ENCODE data around the gene DOCK3. TPM values are rescaled to one million over a fixed set of nuclear protein-coding genes. Genes with fewer than 3 reads are reported as not detected.

Gene DOCK3
- total RNA-seq, 1 experiment from 2014 or later = 5.6 TPM

DNA sequence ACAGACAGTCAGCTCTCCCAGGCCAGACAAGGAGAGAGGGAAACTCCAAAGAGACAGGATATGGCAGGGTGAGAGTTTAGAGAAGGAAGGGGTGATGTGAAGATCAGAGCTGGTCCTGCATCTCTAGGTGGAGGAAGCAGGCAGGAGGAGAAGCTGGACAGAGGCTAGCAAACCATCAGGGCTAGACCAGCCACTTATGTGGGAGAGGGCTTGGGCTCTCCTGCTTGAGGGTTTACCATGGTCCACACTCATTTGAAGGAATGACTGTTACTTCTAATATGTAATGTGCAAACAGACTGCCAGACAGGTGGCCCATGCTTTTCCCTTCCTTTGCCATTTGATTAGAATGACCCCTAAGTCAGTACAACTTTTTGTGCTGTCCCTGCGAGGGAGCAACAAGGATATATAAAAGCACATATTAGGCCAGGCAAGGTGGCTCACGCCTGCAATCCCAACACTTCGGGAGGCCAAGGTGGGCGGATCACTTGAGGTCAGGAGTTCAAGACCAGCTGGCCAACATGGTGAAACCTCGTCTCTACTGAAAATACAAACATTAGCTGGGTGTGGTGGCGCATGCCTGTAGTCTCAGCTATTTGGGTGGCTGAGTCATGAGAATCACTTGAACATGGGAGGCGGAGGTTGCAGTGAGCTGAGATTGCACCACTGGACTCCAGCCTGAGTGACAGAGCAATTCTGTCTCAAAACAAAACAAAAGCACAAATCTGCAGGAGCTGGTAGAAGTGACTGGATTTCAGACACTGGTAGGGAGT lies 669.4 kb downstream of the DOCK3 start:
- POLR2A ChIA-PET = no interaction called here
- CTCF ChIA-PET = interaction anchor here (0.7 to 1.3 kb wide), 2 partner anchors 28 to 33 kb away, joined by 3 to 4 read pairs; no protein-coding TSS in a partner anchor
- DNase-seq (ENCODE audit: low spot score) = no peak

GRCh38 chr3:51350751-51351150 lies 676.0 kb downstream of the DOCK3 start:
- Mint-ChIP-seq H3K27ac (no peak overlapping the region), H3K9me3 (no peaks in the 10 kb centered on the region), H3K4me3 (no peak overlapping the region), H3K27me3 (ENCODE audit: low read depth) (no peaks in the 10 kb centered on the region; the same call in 1 of the 2 replicates), H3K36me3 (no peaks in the 10 kb centered on the region; the same call in 1 of the 2 replicates), H3K4me1 (0 out of 2 replicates have a peak, but pooled peaks cover 4% of the 10 kb centered on the region)
- ATAC-seq (no peak), DNase-seq (ENCODE audit: low spot score) (no peak)
- ChIA-PET CTCF (no interaction called here), POLR2A (interaction anchor here (0.7 kb wide), 1 partner anchor 21 kb away, joined by 7 read pairs; no protein-coding TSS in a partner anchor)
- TF ChIP-seq NR1H2 (CRISPR knock-in tag; IDR thresholded peaks at IDR 0.05) (no peak), IRF2 (CRISPR knock-in tag; IDR thresholded peaks at IDR 0.05; ENCODE audit: borderline replicate concordance, low read depth) (no peak), USF2 (CRISPR knock-in tag; IDR thresholded peaks at IDR 0.05) (no peak), TCF7 (CRISPR knock-in tag; IDR thresholded peaks at IDR 0.05; ENCODE audit: low read depth) (no peak), TEAD4 (CRISPR knock-in tag; IDR thresholded peaks at IDR 0.05) (no peak), ZNF138 (CRISPR knock-in tag; conservative IDR thresholded peaks at IDR 0.05) (no peak)

More for the DNA sequence above, 669.4 kb downstream of the DOCK3 start:
- no peaks in the 10 kb centered on the region; the same call in 1 of the 2 replicates for H3K27me3 Mint-ChIP-seq (ENCODE audit: low read depth)
- no peak for TF ChIP-seq ZNF423 (CRISPR knock-in tag; IDR thresholded peaks at IDR 0.05)
- TF ChIP-seq RELA (CRISPR knock-in tag; IDR thresholded peaks at IDR 0.05; ENCODE audit: borderline replicate concordance) = no peak
- TF ChIP-seq RORB (CRISPR knock-in tag; IDR thresholded peaks at IDR 0.05) = no peak
- no peak for TF ChIP-seq AR (CRISPR knock-in tag; IDR thresholded peaks at IDR 0.05)
- TF ChIP-seq, protein P1, sequence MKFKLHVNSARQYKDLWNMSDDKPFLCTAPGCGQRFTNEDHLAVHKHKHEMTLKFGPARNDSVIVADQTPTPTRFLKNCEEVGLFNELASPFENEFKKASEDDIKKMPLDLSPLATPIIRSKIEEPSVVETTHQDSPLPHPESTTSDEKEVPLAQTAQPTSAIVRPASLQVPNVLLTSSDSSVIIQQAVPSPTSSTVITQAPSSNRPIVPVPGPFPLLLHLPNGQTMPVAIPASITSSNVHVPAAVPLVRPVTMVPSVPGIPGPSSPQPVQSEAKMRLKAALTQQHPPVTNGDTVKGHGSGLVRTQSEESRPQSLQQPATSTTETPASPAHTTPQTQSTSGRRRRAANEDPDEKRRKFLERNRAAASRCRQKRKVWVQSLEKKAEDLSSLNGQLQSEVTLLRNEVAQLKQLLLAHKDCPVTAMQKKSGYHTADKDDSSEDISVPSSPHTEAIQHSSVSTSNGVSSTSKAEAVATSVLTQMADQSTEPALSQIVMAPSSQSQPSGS (CRISPR knock-in tag; IDR thresholded peaks at IDR 0.05; ENCODE audit: borderline replicate concordance, low read depth) = no peak
- TF ChIP-seq, protein P2, sequence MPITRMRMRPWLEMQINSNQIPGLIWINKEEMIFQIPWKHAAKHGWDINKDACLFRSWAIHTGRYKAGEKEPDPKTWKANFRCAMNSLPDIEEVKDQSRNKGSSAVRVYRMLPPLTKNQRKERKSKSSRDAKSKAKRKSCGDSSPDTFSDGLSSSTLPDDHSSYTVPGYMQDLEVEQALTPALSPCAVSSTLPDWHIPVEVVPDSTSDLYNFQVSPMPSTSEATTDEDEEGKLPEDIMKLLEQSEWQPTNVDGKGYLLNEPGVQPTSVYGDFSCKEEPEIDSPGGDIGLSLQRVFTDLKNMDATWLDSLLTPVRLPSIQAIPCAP (CRISPR knock-in tag; IDR thresholded peaks at IDR 0.05) = no peak
- TF ChIP-seq NR1H2 (CRISPR knock-in tag; IDR thresholded peaks at IDR 0.05) = no peak
- TF ChIP-seq, protein P3, sequence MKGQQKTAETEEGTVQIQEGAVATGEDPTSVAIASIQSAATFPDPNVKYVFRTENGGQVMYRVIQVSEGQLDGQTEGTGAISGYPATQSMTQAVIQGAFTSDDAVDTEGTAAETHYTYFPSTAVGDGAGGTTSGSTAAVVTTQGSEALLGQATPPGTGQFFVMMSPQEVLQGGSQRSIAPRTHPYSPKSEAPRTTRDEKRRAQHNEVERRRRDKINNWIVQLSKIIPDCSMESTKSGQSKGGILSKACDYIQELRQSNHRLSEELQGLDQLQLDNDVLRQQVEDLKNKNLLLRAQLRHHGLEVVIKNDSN (CRISPR knock-in tag; IDR thresholded peaks at IDR 0.05) = no peak
- TF ChIP-seq CREM (CRISPR knock-in tag; IDR thresholded peaks at IDR 0.05) = no peak
- TF ChIP-seq ZNF416 (CRISPR knock-in tag; IDR thresholded peaks at IDR 0.05) = no peak
- no peak for TF ChIP-seq IRF2 (CRISPR knock-in tag; IDR thresholded peaks at IDR 0.05; ENCODE audit: borderline replicate concordance, low read depth)
- no peak overlapping the region for H3K4me3 Mint-ChIP-seq
- H3K36me3 Mint-ChIP-seq = no peaks in the 10 kb centered on the region; the same call in 1 of the 2 replicates
- H3K9me3 Mint-ChIP-seq = no peaks in the 10 kb centered on the region
- H3K27ac Mint-ChIP-seq = no peak overlapping the region
- ATAC-seq = no peak
- peaks cover 8% of the 10 kb centered on the region for H3K4me1 Mint-ChIP-seq

All from WTC11 (cell line).